22Rv1 (cell line): ENCODE results near the gene NOP56.

Experiments
- H3K27ac ChIP-seq: fragments of 450-650 bp; 2 replicates; pipeline ENCODE4 v1.5.1; 2017
- ZFX ChIP-seq: fragments of 450-650 bp; IDR thresholded peaks from 2 replicates; pipeline ENCODE4 v1.6.1; 2017; ENCODE audit warnings: antibody characterized with exemption, borderline replicate concordance
- TF ChIP-seq, protein P1 (sequence below): fragments of 450-650 bp; IDR thresholded peaks from 2 replicates; pipeline ENCODE4 v1.5.1; 2017; ENCODE audit warnings: mild to moderate bottlenecking

NOP56 gene

DNA sequence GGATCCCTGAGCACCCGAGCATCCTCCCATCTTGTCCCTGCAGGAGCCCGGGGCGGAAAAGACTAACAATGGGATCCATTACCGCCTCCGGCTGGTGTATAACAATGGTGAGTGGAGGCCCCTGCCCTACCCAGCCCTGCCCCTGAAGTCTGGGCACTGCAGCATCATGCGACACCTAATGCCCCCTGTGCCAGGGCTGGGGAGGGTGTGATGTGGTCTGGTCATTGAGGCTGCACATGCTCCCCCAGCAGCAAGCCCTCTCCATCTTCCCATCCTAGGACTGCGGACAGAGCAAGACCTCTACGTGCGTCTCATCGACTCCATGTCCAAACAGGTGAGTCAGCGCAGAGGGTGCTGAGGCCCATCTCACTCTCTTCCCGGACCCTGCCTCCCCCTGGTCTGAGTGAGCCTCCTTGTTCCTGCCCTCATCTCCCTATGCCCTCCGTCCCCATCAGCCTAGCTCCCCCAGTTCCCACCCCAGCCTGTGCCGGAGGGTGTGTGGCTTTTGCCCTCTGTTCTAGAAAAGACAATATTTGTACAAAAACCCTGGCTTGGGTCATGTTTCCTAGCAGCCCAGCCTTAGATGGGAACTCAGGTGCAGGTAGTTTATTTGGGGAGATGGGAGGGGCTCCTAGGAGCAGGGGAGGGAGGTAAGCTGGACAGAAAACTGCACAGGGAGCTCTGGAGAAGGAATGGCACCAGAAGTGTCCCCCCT is 53.7 kb downstream of the NOP56 start:
- TF ChIP-seq, protein P1, sequence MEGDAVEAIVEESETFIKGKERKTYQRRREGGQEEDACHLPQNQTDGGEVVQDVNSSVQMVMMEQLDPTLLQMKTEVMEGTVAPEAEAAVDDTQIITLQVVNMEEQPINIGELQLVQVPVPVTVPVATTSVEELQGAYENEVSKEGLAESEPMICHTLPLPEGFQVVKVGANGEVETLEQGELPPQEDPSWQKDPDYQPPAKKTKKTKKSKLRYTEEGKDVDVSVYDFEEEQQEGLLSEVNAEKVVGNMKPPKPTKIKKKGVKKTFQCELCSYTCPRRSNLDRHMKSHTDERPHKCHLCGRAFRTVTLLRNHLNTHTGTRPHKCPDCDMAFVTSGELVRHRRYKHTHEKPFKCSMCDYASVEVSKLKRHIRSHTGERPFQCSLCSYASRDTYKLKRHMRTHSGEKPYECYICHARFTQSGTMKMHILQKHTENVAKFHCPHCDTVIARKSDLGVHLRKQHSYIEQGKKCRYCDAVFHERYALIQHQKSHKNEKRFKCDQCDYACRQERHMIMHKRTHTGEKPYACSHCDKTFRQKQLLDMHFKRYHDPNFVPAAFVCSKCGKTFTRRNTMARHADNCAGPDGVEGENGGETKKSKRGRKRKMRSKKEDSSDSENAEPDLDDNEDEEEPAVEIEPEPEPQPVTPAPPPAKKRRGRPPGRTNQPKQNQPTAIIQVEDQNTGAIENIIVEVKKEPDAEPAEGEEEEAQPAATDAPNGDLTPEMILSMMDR: no peak
- TF ChIP-seq ZFX: no peak
- no peak overlapping the region for H3K27ac ChIP-seq

DNA sequence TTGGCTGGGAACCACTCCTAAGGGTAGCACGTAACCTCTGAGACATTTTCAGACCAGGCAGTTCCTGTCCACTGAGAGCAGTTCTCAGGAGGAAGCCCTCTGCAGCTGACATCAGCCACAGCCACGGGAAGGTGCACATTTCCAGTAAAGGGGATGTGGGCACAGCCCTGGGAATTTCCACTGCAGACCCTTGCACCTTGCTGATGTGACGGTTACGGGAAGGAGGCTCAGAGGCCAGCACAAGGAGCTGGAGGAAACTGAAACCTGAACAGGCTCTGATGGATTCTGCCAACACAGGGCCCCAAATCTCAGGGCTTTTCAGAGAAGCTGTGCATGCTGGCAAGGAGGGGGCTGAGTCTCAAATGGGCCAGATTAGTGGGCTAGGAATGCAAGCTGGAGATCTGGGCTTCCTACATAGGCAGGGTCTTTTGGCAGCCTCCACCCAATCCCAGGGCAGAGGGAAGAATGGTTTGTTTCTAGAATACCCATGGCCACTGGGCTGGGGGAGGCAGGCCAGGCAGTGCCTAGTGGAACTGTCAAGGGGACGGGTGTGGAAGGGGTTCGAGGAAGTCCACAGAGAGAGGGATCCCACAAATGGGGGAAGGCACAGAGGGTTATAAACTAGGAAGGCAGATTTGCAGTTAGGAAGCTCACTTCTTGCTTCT is 54.4 kb downstream of the NOP56 start:
- TF ChIP-seq, protein P1: no peak
- TF ChIP-seq ZFX: no peak
- H3K27ac ChIP-seq: no peak overlapping the region

DNA sequence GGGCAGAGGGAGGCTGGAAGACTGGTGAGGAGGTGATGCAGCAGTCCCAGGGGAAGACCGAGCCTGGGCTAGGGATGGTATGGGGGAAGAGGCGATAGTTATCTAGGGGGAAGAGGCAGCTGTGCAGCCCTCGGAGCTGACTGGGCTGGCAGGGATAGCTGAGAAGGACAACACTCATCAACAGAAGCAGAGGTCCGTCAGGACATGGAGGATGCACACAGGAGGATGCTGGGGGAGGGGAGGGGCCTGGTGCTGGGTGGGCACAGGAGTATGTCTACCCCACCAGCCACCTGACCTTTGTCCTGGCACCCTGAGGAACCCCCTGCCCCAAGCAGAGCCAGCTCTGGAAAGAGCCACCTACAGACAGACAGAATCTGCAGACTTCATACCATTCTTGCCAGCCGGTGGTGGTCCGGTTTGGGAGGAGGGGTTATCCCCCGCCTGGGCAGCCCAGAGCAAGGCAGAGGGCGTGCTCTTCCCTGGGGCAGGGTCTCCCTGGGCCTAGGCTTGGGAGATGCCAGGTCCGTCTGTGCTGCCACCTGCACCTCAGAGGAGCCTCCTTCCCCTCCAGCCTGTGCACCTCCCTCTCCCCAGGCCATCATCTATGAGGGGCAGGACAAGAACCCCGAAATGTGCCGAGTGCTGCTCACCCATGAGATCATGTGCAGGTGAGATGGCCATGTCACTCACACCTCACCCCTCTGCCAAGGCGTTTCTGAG is 55.1 kb downstream of the NOP56 start:
- no peak overlapping the region for H3K27ac ChIP-seq
- TF ChIP-seq ZFX: no peak
- TF ChIP-seq, protein P1: no peak
